MM.1S (cell line): ENCODE results near the gene GRAMD1A.
"Not testable (repeated sequence)": the region's sequence is repeated elsewhere in the genome, so short reads cannot be mapped to it uniquely, and the experiment has no call there.

Experiments
- DNase-seq: peaks from one replicate; pipeline ENCODE4 v3.0.0-alpha.2; 2015
- H2AFZ ChIP-seq: fragments of 300-600 bp; sonication (generic); 2 replicates; pipeline ENCODE4 v1.6.0; 2016; ENCODE audit warnings: antibody characterized with exemption, low read length
- H3F3A ChIP-seq: fragments of 300-600 bp; sonication (generic); 2 replicates; pipeline ENCODE4 v1.6.1; 2016; ENCODE audit warnings: mild to moderate bottlenecking, antibody characterized with exemption, low read length, moderate library complexity, mixed read lengths; ENCODE audit not compliant: insufficient read depth
- H3K27ac ChIP-seq: fragments of 300-600 bp; sonication (generic); 2 replicates; pipeline ENCODE4 v1.5.1; 2016; ENCODE audit warnings: mild to moderate bottlenecking, low read length
- H3K27me3 ChIP-seq: fragments of 300-600 bp; sonication (generic); replicated peaks from 2 replicates; pipeline ENCODE4 v1.6.0; 2016; ENCODE audit warnings: low read length; ENCODE audit not compliant: insufficient read depth
- H3K36me3 ChIP-seq: fragments of 300-600 bp; sonication (generic); replicated peaks from 2 replicates; pipeline ENCODE4 v1.6.1; 2016; ENCODE audit warnings: mild to moderate bottlenecking, low read length, mixed read lengths; ENCODE audit not compliant: insufficient read depth
- H3K4me1 ChIP-seq: fragments of 300-600 bp; sonication (generic); 2 replicates; pipeline ENCODE4 v1.6.1; 2016; ENCODE audit warnings: low read length, mixed read lengths
- H3K4me2 ChIP-seq: fragments of 300-600 bp; sonication (generic); 2 replicates; pipeline ENCODE4 v1.6.0; 2016; ENCODE audit warnings: low read depth, low read length
- H3K4me3 ChIP-seq: fragments of 300-600 bp; sonication (generic); 2 replicates; pipeline ENCODE4 v1.5.1; 2016; ENCODE audit warnings: low read length, mixed read lengths
- H3K79me2 ChIP-seq: fragments of 300-600 bp; sonication (generic); 2 replicates; pipeline ENCODE4 v1.6.1; 2016; ENCODE audit warnings: mixed run types, low read length, mixed read lengths
- H3K9ac ChIP-seq: fragments of 300-600 bp; sonication (generic); 2 replicates; pipeline ENCODE4 v1.6.1; 2016; ENCODE audit warnings: low read length, mixed read lengths
- H3K9me2 ChIP-seq: fragments of 300-600 bp; sonication (generic); replicated peaks from 2 replicates; pipeline ENCODE4 v1.6.1; 2016; ENCODE audit warnings: mild to moderate bottlenecking, low read length, mixed read lengths; ENCODE audit not compliant: insufficient read depth
- H3K9me3 ChIP-seq: fragments of 300-600 bp; sonication (generic); replicated peaks from 2 replicates; pipeline ENCODE4 v1.6.1; 2016; ENCODE audit warnings: mild to moderate bottlenecking, low read length, mixed read lengths; ENCODE audit not compliant: insufficient read depth
- H4K20me1 ChIP-seq: fragments of 300-600 bp; sonication (generic); 2 replicates; pipeline ENCODE4 v1.6.1; 2016; ENCODE audit warnings: mild to moderate bottlenecking, low read length, moderate library complexity, mixed read lengths; ENCODE audit not compliant: insufficient read depth
- CTCF ChIP-seq: fragments of 300-600 bp; sonication (generic); IDR thresholded peaks from 2 replicates; pipeline ENCODE4 v1.5.1; 2016; ENCODE audit warnings: antibody characterized with exemption, low read length, mixed read lengths
- EZH2 ChIP-seq: fragments of 300-600 bp; sonication (generic); optimal IDR thresholded peaks from 2 replicates; pipeline ENCODE3; 2017; ENCODE audit warnings: low read depth, mild to moderate bottlenecking, antibody characterized with exemption, low read length, mixed read lengths
- EZH2phosphoT487 ChIP-seq: fragments of 300-600 bp; sonication (generic); IDR thresholded peaks from 2 replicates; pipeline ENCODE4 v1.6.1; 2018; ENCODE audit warnings: antibody characterized with exemption, low read length

The GRAMD1A gene

GRCh38 chr19:35048911-35049411 lies 48.8 kb downstream of the GRAMD1A start:
- no peak for DNase-seq
- Histone ChIP-seq H3K36me3 (no peaks in the 10 kb centered on the region), H3K4me1 (no peaks in the 10 kb centered on the region), H3K27me3 (peaks cover 77% of the 10 kb centered on the region), H3K4me2 (no peak overlapping the region), H3K27ac (no peak overlapping the region), H3F3A (no peaks in the 10 kb centered on the region), H2AFZ (no peak overlapping the region), H4K20me1 (0 out of 2 replicates have a peak, but pooled peaks cover 2% of the 10 kb centered on the region), H3K4me3 (no peak overlapping the region), H3K9me2 (no peaks in the 10 kb centered on the region), H3K79me2 (no peaks in the 10 kb centered on the region), H3K9ac (no peak overlapping the region), H3K9me3 (no peaks in the 10 kb centered on the region)
- TF ChIP-seq CTCF (no peak), EZH2 (no peak), EZH2phosphoT487 (no peak)

GRCh38 chr19:35049456-35049855 lies 49.3 kb downstream of the GRAMD1A start:
- no peak overlapping the region for H3K4me2 ChIP-seq
- peaks cover 75% of the 10 kb centered on the region for H3K27me3 ChIP-seq
- H3K9ac ChIP-seq = no peak overlapping the region
- no peak overlapping the region for H2AFZ ChIP-seq
- H3K4me3 ChIP-seq = no peak overlapping the region
- no peaks in the 10 kb centered on the region for H3F3A ChIP-seq
- no peak overlapping the region for H3K27ac ChIP-seq
- no peaks in the 10 kb centered on the region for H3K36me3 ChIP-seq
- no peaks in the 10 kb centered on the region for H3K9me3 ChIP-seq
- no peaks in the 10 kb centered on the region for H3K9me2 ChIP-seq
- H3K79me2 ChIP-seq = no peaks in the 10 kb centered on the region
- no peak for TF ChIP-seq EZH2phosphoT487
- no peak for TF ChIP-seq EZH2
- TF ChIP-seq CTCF = no peak
- DNase-seq = no peak
- H4K20me1 ChIP-seq = 0 out of 2 replicates have a peak, but pooled peaks cover 2% of the 10 kb centered on the region
- H3K4me1 ChIP-seq = no peaks in the 10 kb centered on the region

GRCh38 chr19:35050662-35051061 lies 50.5 kb downstream of the GRAMD1A start:
- DNase-seq, H3K9me3 ChIP-seq, H3K9ac ChIP-seq: not testable (repeated sequence)

GRCh38 chr19:35051268-35051667 lies 51.1 kb downstream of the GRAMD1A start:
- not testable (repeated sequence) for H3F3A ChIP-seq, H3K4me2 ChIP-seq, H3K9me2 ChIP-seq, H3K9ac ChIP-seq, H2AFZ ChIP-seq, H3K27ac ChIP-seq, H3K36me3 ChIP-seq, H3K79me2 ChIP-seq, H3K9me3 ChIP-seq, H4K20me1 ChIP-seq, H3K4me3 ChIP-seq, H3K4me1 ChIP-seq, DNase-seq
- H3K27me3 ChIP-seq = peaks cover 70% of the 10 kb centered on the region

More at GRCh38 chr19:35050662-35051061, 50.5 kb downstream of the GRAMD1A start:
- H3K4me3 ChIP-seq, H3F3A ChIP-seq, H4K20me1 ChIP-seq, H3K4me2 ChIP-seq, H3K36me3 ChIP-seq, H3K4me1 ChIP-seq, H3K27ac ChIP-seq, H2AFZ ChIP-seq, H3K79me2 ChIP-seq, H3K9me2 ChIP-seq: not testable (repeated sequence)
- peaks cover 66% of the 10 kb centered on the region for H3K27me3 ChIP-seq
